H1 (cell line): Measurements from ENCODE around the gene GMNC. TPM values are rescaled to one million over a fixed set of nuclear protein-coding genes. Genes with fewer than 3 reads are reported as not detected.

Experiments
- CTCF ChIA-PET: fragments of 300-600 bp; sonication (Branson Sonifier 250); formaldehyde crosslinking; loops from one replicate; lab custom pipeline; 2021; ENCODE audit not compliant: partially characterized antibody; lab: Charles Lee
- POLR2A ChIA-PET: fragments of 300-600 bp; sonication (Branson Sonifier 250); formaldehyde crosslinking; loops from one replicate; lab custom pipeline; 2021; ENCODE audit warnings: inconsistent platforms; ENCODE audit not compliant: partially characterized antibody; lab: Charles Lee
- DNase-seq, 2 experiments: peaks; one replicate each; pipeline versions ENCODE4 v3.0.0 to v3.0.0-alpha.2; 2010 to 2022; ENCODE audit warnings: low spot score in 2 of 2, low read depth in 1 of 2, mixed read lengths in 1 of 2
- FAIRE-seq: peaks from 2 replicates; lab custom pipeline; 2011; peaks lifted over from hg19 to GRCh38; lab: Jason Lieb, UNC
- H2AFZ ChIP-seq: 2 replicates; pipeline ENCODE4 v1.8.1; 2012; ENCODE audit warnings: low read length, inconsistent platforms
- H2AK5ac ChIP-seq: 2 replicates; pipeline ENCODE4 v1.6.1; 2013; ENCODE audit warnings: low read depth, low read length
- H2BK120ac ChIP-seq: replicated peaks from 2 replicates; pipeline ENCODE3; 2013; ENCODE audit warnings: low read depth, low read length, inconsistent platforms
- H2BK12ac ChIP-seq: 2 replicates; pipeline ENCODE4 v1.6.1; 2013; ENCODE audit warnings: low read depth, low read length
- H2BK15ac ChIP-seq: 2 replicates; pipeline ENCODE4 v1.6.1; 2013; ENCODE audit warnings: low read length
- H2BK20ac ChIP-seq: 2 replicates; pipeline ENCODE4 v1.6.1; 2013; ENCODE audit warnings: low read length
- H2BK5ac ChIP-seq: 2 replicates; pipeline ENCODE4 v1.6.1; 2013; ENCODE audit warnings: low read depth, low read length
- H3K14ac ChIP-seq: 2 replicates; pipeline ENCODE4 v1.6.1; 2013; ENCODE audit warnings: inconsistent platforms; ENCODE audit not compliant: insufficient read length
- H3K18ac ChIP-seq: 2 replicates; pipeline ENCODE4 v1.6.1; 2013; ENCODE audit warnings: low read length; ENCODE audit errors: extremely low read depth
- H3K23ac ChIP-seq: 2 replicates; pipeline ENCODE4 v1.6.1; 2013; ENCODE audit warnings: inconsistent platforms; ENCODE audit not compliant: insufficient read length
- H3K23me2 ChIP-seq: 2 replicates; pipeline ENCODE4 v1.6.1; 2013; ENCODE audit warnings: low read depth, low read length
- H3K27ac ChIP-seq: 2 replicates; pipeline ENCODE4 v1.6.1; 2011; ENCODE audit warnings: low read depth, low read length, inconsistent platforms
- H3K27me3 ChIP-seq, 4 experiments: replicated peaks in 1 of 4; 1 replicate in 1 of 4; 2 replicates in 3 of 4; pipeline versions ENCODE4 v1.6.1 to v1.8.1; 2011 to 2013; ENCODE audit warnings: low read length in 3 of 4, mild to moderate bottlenecking in 3 of 4, inconsistent platforms in 2 of 4, mixed read lengths in 2 of 4, moderate library complexity in 1 of 4; ENCODE audit not compliant: control insufficient read depth in 3 of 4, insufficient read depth in 3 of 4; ENCODE audit errors: extremely low read depth in 1 of 4
- H3K36me3 ChIP-seq, 4 experiments: 2 replicates each; pipeline versions ENCODE4 v1.6.1 to v1.8.1; 2011 to 2013; ENCODE audit warnings: mild to moderate bottlenecking in 4 of 4, low read length in 3 of 4, moderate library complexity in 2 of 4, control low read depth in 1 of 4, inconsistent platforms in 1 of 4; ENCODE audit not compliant: insufficient read depth in 4 of 4, control insufficient read depth in 2 of 4
- H3K4ac ChIP-seq: replicated peaks from 2 replicates; pipeline ENCODE3; 2013; ENCODE audit warnings: low read length, low read depth, mixed read lengths, inconsistent platforms; ENCODE audit not compliant: insufficient read length
- H3K4me1 ChIP-seq, 4 experiments: replicated peaks in 1 of 4; 1 replicate in 1 of 4; 2 replicates in 3 of 4; pipeline versions ENCODE4 v1.6.1 to v1.8.1; 2011 to 2013; ENCODE audit warnings: low read length in 3 of 4, inconsistent platforms in 2 of 4, mixed read lengths in 1 of 4; ENCODE audit not compliant: insufficient read depth in 4 of 4, control insufficient read depth in 3 of 4
- H3K4me2 ChIP-seq, 2 experiments: 2 replicates each; pipeline versions ENCODE4 v1.6.1 to v1.8.1; 2011 to 2013; ENCODE audit warnings: low read depth in 2 of 2, low read length in 2 of 2, control low read depth in 1 of 2, inconsistent platforms in 1 of 2, mild to moderate bottlenecking in 1 of 2; ENCODE audit not compliant: insufficient read depth in 1 of 2
- H3K4me3 ChIP-seq, 4 experiments: fragments of 200-600, 300-600 bp in 1 of 4; sonication (generic), shearing (Covaris generic), sonication (Bioruptor Twin) in 1 of 4; 2 replicates each; pipeline versions ENCODE4 v1.5.1 to v1.8.1; 2011 to 2016; ENCODE audit warnings: low read length in 4 of 4, low read depth in 3 of 4, control low read depth in 2 of 4, inconsistent platforms in 2 of 4, mild to moderate bottlenecking in 2 of 4, mixed read lengths in 1 of 4, moderate library complexity in 1 of 4; ENCODE audit not compliant: insufficient read depth in 2 of 4; ENCODE audit errors: extremely low read depth in 1 of 4
- H3K56ac ChIP-seq: replicated peaks from 2 replicates; pipeline ENCODE3; 2013; ENCODE audit warnings: low read depth, mild to moderate bottlenecking, mixed read lengths, low read length, inconsistent platforms; ENCODE audit not compliant: insufficient read length
- H3K79me1 ChIP-seq: 2 replicates; pipeline ENCODE4 v1.6.1; 2013; ENCODE audit warnings: low read depth, low read length, control low read depth
- H3K79me2 ChIP-seq, 2 experiments: 2 replicates each; pipeline versions ENCODE4 v1.6.1 to v1.8.1; 2012 to 2013; ENCODE audit warnings: low read length in 2 of 2, mild to moderate bottlenecking in 2 of 2, inconsistent platforms in 1 of 2; ENCODE audit not compliant: insufficient read depth in 2 of 2, control insufficient read depth in 1 of 2
- H3K9ac ChIP-seq, 4 experiments: replicated peaks in 1 of 4; 1 replicate in 1 of 4; 2 replicates in 3 of 4; pipeline versions ENCODE4 v1.6.1 to v1.8.1; 2011 to 2013; ENCODE audit warnings: low read depth in 3 of 4, low read length in 3 of 4, control low read depth in 2 of 4, mild to moderate bottlenecking in 2 of 4, moderate library complexity in 2 of 4, inconsistent platforms in 1 of 4; ENCODE audit errors: extremely low read depth in 1 of 4
- H3K9me3 ChIP-seq, 2 experiments: 2 replicates each; pipeline versions ENCODE4 v1.6.1 to v1.8.1; 2012 to 2013; ENCODE audit warnings: mild to moderate bottlenecking in 2 of 2, moderate library complexity in 2 of 2, control low read depth in 1 of 2, inconsistent platforms in 1 of 2, low read depth in 1 of 2, low read length in 1 of 2, mixed read lengths in 1 of 2; ENCODE audit not compliant: insufficient read depth in 2 of 2
- H4K20me1 ChIP-seq, 2 experiments: replicated peaks in 1 of 2; 2 replicates each; pipeline versions ENCODE3 to v1.8.1; 2011 to 2013; ENCODE audit warnings: inconsistent platforms in 2 of 2, low read length in 2 of 2, mild to moderate bottlenecking in 1 of 2; ENCODE audit not compliant: insufficient read depth in 2 of 2, control insufficient read depth in 1 of 2
- H4K5ac ChIP-seq: 2 replicates; pipeline ENCODE4 v1.6.1; 2013; ENCODE audit warnings: low read length, low read depth, mixed read lengths, inconsistent platforms; ENCODE audit not compliant: insufficient read length
- H4K8ac ChIP-seq: 2 replicates; pipeline ENCODE4 v1.8.0; 2013; ENCODE audit warnings: mild to moderate bottlenecking, moderate library complexity, low read length, inconsistent platforms; ENCODE audit not compliant: insufficient read depth; ENCODE audit errors: extremely low read depth
- H4K91ac ChIP-seq: replicated peaks from 2 replicates; pipeline ENCODE3; 2013; ENCODE audit warnings: low read length, mixed read lengths, inconsistent platforms; ENCODE audit not compliant: insufficient read length
- ASH2L ChIP-seq: fragments of 200-600, 300-600 bp; sonication (generic); IDR thresholded peaks from one replicate; pipeline ENCODE4 v1.7.1; 2017; ENCODE audit warnings: low read length
- CTBP2 ChIP-seq: IDR thresholded peaks from 2 replicates; pipeline ENCODE4 v1.7.0; 2011; ENCODE audit warnings: borderline replicate concordance, mild to moderate bottlenecking, moderate library complexity, mixed read lengths, low read length; ENCODE audit not compliant: insufficient read depth, insufficient read length
- FOSL1 ChIP-seq: IDR thresholded peaks from 2 replicates; pipeline ENCODE4 v1.6.1; 2011; ENCODE audit warnings: mild to moderate bottlenecking, low read depth, low read length, moderate library complexity; ENCODE audit not compliant: insufficient read depth
- MAFK ChIP-seq: IDR thresholded peaks from 2 replicates; pipeline ENCODE4 v1.6.1; 2012; ENCODE audit warnings: low read depth, mild to moderate bottlenecking, improper control_type of control experiment, low read length
- PHF8 ChIP-seq: fragments of 200-600 bp; sonication (generic); conservative IDR thresholded peaks from 2 replicates; pipeline ENCODE4 v1.7.1; 2012; ENCODE audit warnings: low read depth, mild to moderate bottlenecking, inconsistent platforms, low read length, moderate library complexity
- RNF2 ChIP-seq: fragments of 200-900, 300-1000 bp; sonication (generic); IDR thresholded peaks from 2 replicates; pipeline ENCODE4 v1.7.1; 2016; ENCODE audit warnings: borderline replicate concordance, low read depth, mild to moderate bottlenecking, antibody characterized with exemption, low read length; ENCODE audit not compliant: poor library complexity, severe bottlenecking; ENCODE audit errors: missing control alignments
- RXRA ChIP-seq: IDR thresholded peaks from 2 replicates; pipeline ENCODE4 v1.6.1; 2011; ENCODE audit warnings: low read depth, mild to moderate bottlenecking, low read length, moderate library complexity; ENCODE audit not compliant: insufficient read depth
- SIN3A ChIP-seq, 2 experiments: IDR thresholded peaks in 1 of 2; conservative IDR thresholded peaks in 1 of 2; 2 replicates each; pipeline ENCODE4 v1.6.1; 2011 to 2012; ENCODE audit warnings: low read length in 2 of 2, improper control_type of control experiment in 1 of 2, low read depth in 1 of 2, mild to moderate bottlenecking in 1 of 2
- SIRT6 ChIP-seq: IDR thresholded peaks from one replicate; pipeline ENCODE4 v1.7.1; 2012; ENCODE audit warnings: low read length, inconsistent platforms
- SUZ12 ChIP-seq: fragments of 200-600 bp; sonication (generic); IDR thresholded peaks from 2 replicates; pipeline ENCODE4 v1.6.1; 2012; ENCODE audit warnings: mild to moderate bottlenecking, inconsistent platforms, low read length, moderate library complexity, mixed read lengths
- TAF7 ChIP-seq: optimal IDR thresholded peaks from 2 replicates; pipeline ENCODE3; 2011; ENCODE audit warnings: low read depth, mild to moderate bottlenecking, inconsistent platforms, low read length, moderate library complexity, borderline replicate concordance
- TBP ChIP-seq: IDR thresholded peaks from 2 replicates; pipeline ENCODE4 v1.6.1; 2011; ENCODE audit warnings: low read depth, low read length, improper control_type of control experiment
- YY1 ChIP-seq: IDR thresholded peaks from 2 replicates; pipeline ENCODE4 v1.6.1; 2011; ENCODE audit warnings: low read depth, mild to moderate bottlenecking, low read length
- ZNF274 ChIP-seq: IDR thresholded peaks from 2 replicates; pipeline ENCODE4 v1.7.0; 2012; ENCODE audit warnings: low read length, borderline replicate concordance; ENCODE audit errors: extremely low read depth
- WGBS, 2 experiments: shearing (Covaris generic) in 1 of 2; methylation state at CpG; one replicate each; pipeline versions ENCODE4 v1.1.6 to v1.1.7; 2013 to 2015; ENCODE audit warnings: low lambda C conversion rate in 2 of 2, mixed read lengths in 2 of 2, inconsistent platforms in 1 of 2, low coverage in 1 of 2, missing lambda C conversion rate in 1 of 2; ENCODE audit not compliant: insufficient replicate concordance in 2 of 2, insufficient coverage in 1 of 2, insufficient read length in 1 of 2; ENCODE audit errors: extremely low coverage in 1 of 2, missing lambda C conversion rate in 1 of 2; 5-methylcytosine and 5-hydroxymethylcytosine counted together
- polyA plus RNA-seq, 7 experiments: library from polyadenylated mRNA; depleted of rRNA in 3 of 7; stranded (reverse) in 5 of 7; unstranded in 2 of 7; fragments of >200 nt in 5 of 7; fragments of 200-250 nt in 2 of 7; gene quantifications; 1 replicate in 5 of 7; 2 replicates in 1 of 7; 4 replicates in 1 of 7; pipeline versions ENCODE4 v1.2.1 to v1.2.3, GENCODE V29; 2011 to 2013; ENCODE audit warnings: missing spikeins in 2 of 7, mixed read lengths in 2 of 7
- total RNA-seq: library from RNA; stranded (reverse); fragmentation: NEBNext Ultra II Directional; extraction: Animal tissue kit (Norgen Biotek cat#: 25700); gene quantifications from 2 replicates; pipeline ENCODE4 v1.2.1, GENCODE V29; 2021

GMNC gene
- total and polyA plus RNA-seq, 2 of the 8 experiments (the other 6 are each of a cell fraction or from before 2014, with no cell fraction given): 0.05 to 0.24 TPM

DNA sequence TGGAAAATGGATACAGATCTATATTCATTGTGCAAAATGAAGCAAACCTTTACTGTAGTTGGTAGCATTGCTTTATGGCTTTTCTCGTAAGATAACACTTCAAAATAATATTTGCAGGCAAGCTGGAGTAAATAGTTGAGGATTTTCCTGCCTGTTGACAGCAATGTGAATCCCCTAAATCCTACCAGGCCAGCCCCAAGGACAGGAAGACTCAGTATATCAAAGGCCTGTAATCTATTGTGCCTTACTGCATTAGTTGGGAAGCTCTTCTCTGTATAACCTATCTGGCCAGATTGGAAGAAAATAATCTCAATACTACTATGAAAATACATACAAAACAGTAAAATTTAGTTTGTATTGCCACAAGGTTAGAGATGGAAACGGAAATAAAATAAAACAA is 4.6 kb upstream of the GMNC start:
- no peak overlapping the region for H2BK120ac ChIP-seq
- no peak overlapping the region for H2AFZ ChIP-seq
- no peak overlapping the region for H3K23ac ChIP-seq
- H4K20me1 ChIP-seq: no peaks in the 10 kb centered on the region
- CTCF ChIA-PET: interaction anchor here (0.9 to 8.2 kb wide), 4 partner anchors 12 to 57 kb away, joined by 3 to 51 read pairs (median 5); no protein-coding TSS in a partner anchor
- H3K9ac ChIP-seq: no peak overlapping the region
- no peaks in the 10 kb centered on the region for H3K79me1 ChIP-seq
- no peaks in the 10 kb centered on the region for H3K36me3 ChIP-seq
- DNase-seq: no peak
- no peak overlapping the region for H2BK15ac ChIP-seq
- no peaks in the 10 kb centered on the region for H3K79me2 ChIP-seq
- no peak overlapping the region for H3K27ac ChIP-seq
- H4K91ac ChIP-seq: no peak overlapping the region
- H4K8ac ChIP-seq: no peak overlapping the region
- FAIRE-seq: no peak
- H3K9me3 ChIP-seq: no peaks in the 10 kb centered on the region
- H2BK20ac ChIP-seq: no peak overlapping the region
- H3K14ac ChIP-seq: no peak overlapping the region
- H2AK5ac ChIP-seq: no peak overlapping the region
- 91% methylated on average over 2 of the region's 2 CpGs; no CpG with 5 or more reads in 1 of the 2 experiments for WGBS, 2 experiments
- no peak overlapping the region for H3K18ac ChIP-seq
- no peak overlapping the region for H3K56ac ChIP-seq
- no peak overlapping the region for H2BK12ac ChIP-seq
- H3K4me2 ChIP-seq: no peak overlapping the region
- H3K4me3 ChIP-seq: no peak overlapping the region
- no peak overlapping the region for H3K4ac ChIP-seq
- H2BK5ac ChIP-seq: no peak overlapping the region
- peaks cover 1 to 20% (median 5%) of the 10 kb centered on the region in 4 experiments; a peak in 4 of 7 replicates for H3K27me3 ChIP-seq
- H4K5ac ChIP-seq: no peak overlapping the region
- H3K23me2 ChIP-seq: peaks cover 3% of the 10 kb centered on the region; the same call in 1 of the 2 replicates
- POLR2A ChIA-PET: no interaction called here
- no peaks in the 10 kb centered on the region for H3K4me1 ChIP-seq
- no peak for TF ChIP-seq RXRA
- no peak for TF ChIP-seq SIN3A (conservative IDR thresholded peaks at IDR 0.05 in 1 of 2, IDR thresholded peaks at IDR 0.05 in 1 of 2; ENCODE audit: low read depth in 1 of 2, low read length in 2 of 2)
- no peak for TF ChIP-seq CTBP2
- TF ChIP-seq YY1: no peak
- TF ChIP-seq FOSL1: no peak
- TF ChIP-seq MAFK: no peak
- TF ChIP-seq ZNF274: no peak
- TF ChIP-seq SUZ12: no peak
- no peak for TF ChIP-seq RNF2
- TF ChIP-seq PHF8: no peak
- no peak for TF ChIP-seq ASH2L
- no peak for TF ChIP-seq TBP
- TF ChIP-seq TAF7: no peak
- TF ChIP-seq SIRT6: no peak
